NT2/D1 (cell line): ENCODE measurements around the gene GON4L.
"Not testable (repeated sequence)": the region's sequence is repeated elsewhere in the genome, so short reads cannot be mapped to it uniquely, and the experiment has no call there.

Experiments used
- DNase-seq: peaks from one replicate; pipeline ENCODE4 v3.0.0-alpha.2; 2011; ENCODE audit warnings: low read depth, low spot score
- H3K27me3 ChIP-seq: 2 replicates; pipeline ENCODE4 v1.6.0; 2011; ENCODE audit warnings: mild to moderate bottlenecking; ENCODE audit not compliant: insufficient read length, insufficient read depth
- H3K36me3 ChIP-seq: 2 replicates; pipeline ENCODE4 v1.6.1; 2011; ENCODE audit warnings: mild to moderate bottlenecking, low read length, mixed read lengths; ENCODE audit not compliant: insufficient read depth, insufficient read length
- H3K4me1 ChIP-seq: 2 replicates; pipeline ENCODE4 v1.5.1; 2011; ENCODE audit not compliant: insufficient read depth, insufficient read length
- H3K4me3 ChIP-seq: 2 replicates; pipeline ENCODE4 v1.5.1; 2011; ENCODE audit warnings: low read depth; ENCODE audit not compliant: insufficient read length
- H3K9ac ChIP-seq: 2 replicates; pipeline ENCODE4 v1.6.0; 2011; ENCODE audit warnings: low read depth; ENCODE audit not compliant: insufficient read length
- H3K9me3 ChIP-seq: 2 replicates; pipeline ENCODE4 v1.5.1; 2011; ENCODE audit warnings: mild to moderate bottlenecking, low read length; ENCODE audit not compliant: insufficient read depth
- SUZ12 ChIP-seq: IDR thresholded peaks from 2 replicates; pipeline ENCODE4 v1.6.1; 2011; ENCODE audit not compliant: insufficient read length, insufficient read depth; ENCODE audit errors: extremely low read depth
- YY1 ChIP-seq: IDR thresholded peaks from 2 replicates; pipeline ENCODE4 v1.6.1; 2011; ENCODE audit not compliant: insufficient read length, insufficient read depth
- ZNF274 ChIP-seq: IDR thresholded peaks from 2 replicates; pipeline ENCODE4 v1.6.1; 2011; ENCODE audit warnings: mild to moderate bottlenecking, low read depth, low read length

Gene GON4L

GRCh38 chr1:155809088-155809487 is 47.9 kb downstream of the GON4L start:
- Histone ChIP-seq H3K4me3 (no peak overlapping the region), H3K27me3 (no peaks in the 10 kb centered on the region), H3K36me3 (peaks cover 73% of the 10 kb centered on the region), H3K4me1 (no peaks in the 10 kb centered on the region), H3K9me3 (no peaks in the 10 kb centered on the region), H3K9ac (no peak overlapping the region)
- no peak for TF ChIP-seq SUZ12
- no peak for TF ChIP-seq YY1
- TF ChIP-seq ZNF274, result no peak
- DNase-seq, result no peak

DNA sequence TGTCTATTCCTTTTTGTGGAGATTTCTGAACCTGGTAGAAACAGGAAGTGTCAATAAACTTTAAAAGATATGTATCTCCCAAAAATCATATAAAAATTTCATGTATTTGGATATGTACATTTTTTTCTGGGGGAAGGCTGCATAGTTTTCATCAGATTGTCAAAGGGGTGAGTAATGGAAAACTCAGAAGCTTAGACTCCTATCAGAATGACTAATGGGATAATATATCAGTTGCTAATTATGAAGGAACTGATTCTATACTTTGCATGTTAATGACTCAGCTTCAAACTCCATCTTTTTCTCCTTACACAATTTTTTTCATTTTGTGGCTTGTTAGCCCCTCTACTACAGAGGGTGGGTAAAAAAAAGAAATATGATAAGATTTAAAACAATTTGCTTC is 55.9 kb downstream of the GON4L start:
- Histone ChIP-seq H3K4me1 (no peaks in the 10 kb centered on the region), H3K4me3 (no peak overlapping the region), H3K36me3 (peaks cover 69% of the 10 kb centered on the region), H3K9me3 (no peaks in the 10 kb centered on the region), H3K9ac (no peak overlapping the region), H3K27me3 (no peaks in the 10 kb centered on the region)
- TF ChIP-seq ZNF274 (no peak), SUZ12 (no peak), YY1 (no peak)
- DNase-seq, result no peak

DNA sequence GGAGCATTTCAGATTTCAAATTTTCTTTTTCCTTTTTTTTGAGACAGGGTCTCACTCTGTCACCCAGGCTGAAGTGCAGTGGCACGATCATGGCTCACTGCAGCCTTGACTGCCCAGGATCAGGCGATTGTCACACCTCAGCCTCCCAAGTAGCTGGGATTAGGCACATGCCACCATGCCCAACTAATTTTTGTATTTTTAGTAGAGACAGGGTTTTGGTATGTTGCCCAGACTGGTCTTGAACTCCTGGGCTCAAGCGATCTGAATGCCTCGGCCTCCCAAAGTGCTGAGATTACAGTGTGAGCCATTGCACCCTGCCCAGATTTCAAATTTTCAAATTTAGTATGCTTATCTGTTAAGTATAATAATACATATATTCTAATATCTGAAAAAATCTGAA is 61.4 kb downstream of the GON4L start:
- H3K36me3 ChIP-seq, result peaks cover 60% of the 10 kb centered on the region
- not testable (repeated sequence) for H3K27me3 ChIP-seq, H3K4me1 ChIP-seq, H3K9me3 ChIP-seq, H3K4me3 ChIP-seq, DNase-seq, H3K9ac ChIP-seq

DNA sequence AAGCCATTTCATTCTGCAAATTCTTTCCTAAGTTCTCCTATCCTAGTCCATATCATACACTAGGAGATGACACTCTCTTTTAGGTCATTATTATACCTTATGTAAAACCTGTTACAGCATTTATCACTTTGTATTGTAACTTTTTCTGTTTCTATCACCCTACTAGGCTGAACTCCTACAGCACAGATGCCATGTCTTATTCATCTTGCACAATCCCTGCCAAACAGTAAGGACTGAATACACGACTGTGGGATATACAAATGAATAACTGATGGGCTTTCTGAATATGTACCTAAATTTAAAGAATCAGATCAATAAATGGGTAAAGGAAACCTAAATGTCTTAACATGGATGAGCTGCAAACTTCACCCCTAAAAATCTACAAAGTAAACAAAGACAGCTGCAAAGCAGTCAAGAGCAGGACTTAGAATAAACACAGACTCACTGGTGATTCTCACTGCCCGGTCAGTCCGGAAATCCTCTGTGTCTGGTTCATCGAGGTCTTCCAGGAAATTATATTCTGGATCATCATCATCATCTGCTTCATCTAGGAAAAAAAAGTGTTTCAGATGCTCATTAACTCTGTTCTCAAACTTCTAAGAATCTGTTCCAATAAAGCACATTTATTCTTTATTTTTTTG is 62.3 kb downstream of the GON4L start:
- TF ChIP-seq SUZ12, result no peak
- Histone ChIP-seq H3K27me3 (no peaks in the 10 kb centered on the region), H3K9ac (no peak overlapping the region), H3K36me3 (peaks cover 62% of the 10 kb centered on the region), H3K4me3 (no peak overlapping the region), H3K9me3 (no peaks in the 10 kb centered on the region), H3K4me1 (no peaks in the 10 kb centered on the region)
- no peak for DNase-seq

DNA sequence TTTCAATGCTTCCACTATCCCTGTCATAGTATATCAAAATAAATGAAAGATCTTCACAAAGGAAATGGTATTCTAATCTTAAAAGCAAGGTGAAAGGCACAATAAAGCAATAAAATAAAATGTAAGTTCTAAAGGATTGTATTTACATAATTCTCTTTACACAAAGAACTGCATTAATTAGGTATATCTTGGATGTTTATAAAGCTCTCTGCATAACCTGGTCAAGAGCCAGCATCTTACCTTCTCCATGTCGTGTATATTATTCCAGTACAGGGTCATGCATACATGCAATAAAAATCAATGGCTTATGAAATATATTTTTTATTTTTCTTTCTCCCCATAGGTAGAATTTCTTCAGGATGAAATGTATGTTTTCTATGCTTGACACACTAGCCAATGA is 63.8 kb downstream of the GON4L start:
- no peak for DNase-seq
- H3K36me3 ChIP-seq, result peaks cover 58% of the 10 kb centered on the region
- H3K4me3 ChIP-seq, result no peak overlapping the region
- TF ChIP-seq YY1, result no peak
- no peaks in the 10 kb centered on the region for H3K4me1 ChIP-seq
- no peaks in the 10 kb centered on the region for H3K27me3 ChIP-seq
- no peaks in the 10 kb centered on the region for H3K9me3 ChIP-seq
- no peak overlapping the region for H3K9ac ChIP-seq

DNA sequence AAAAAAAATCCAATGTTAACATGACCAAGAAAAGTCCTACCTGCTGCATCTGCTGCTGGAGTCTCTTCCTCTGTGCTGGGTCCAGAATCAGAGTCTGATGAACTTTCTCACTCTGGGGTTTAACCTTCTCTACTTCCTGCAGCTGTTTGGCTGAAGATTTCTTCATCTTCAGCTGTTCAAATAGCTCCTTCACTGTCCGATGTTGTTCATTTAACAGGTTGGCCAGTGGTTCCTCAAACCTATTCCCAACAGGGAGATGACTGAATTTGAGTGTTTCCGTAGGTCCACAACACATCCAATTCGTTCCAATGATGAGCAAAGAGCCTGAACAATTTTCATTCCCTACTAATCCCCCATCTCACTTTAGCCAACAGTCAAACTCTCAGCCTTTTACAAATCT is 79.4 kb downstream of the GON4L start:
- H3K4me1 ChIP-seq, result no peaks in the 10 kb centered on the region
- no peaks in the 10 kb centered on the region for H3K27me3 ChIP-seq
- no peak for DNase-seq
- H3K36me3 ChIP-seq, result peaks cover 60% of the 10 kb centered on the region
- no peak overlapping the region for H3K4me3 ChIP-seq
- no peak overlapping the region for H3K9ac ChIP-seq
- no peaks in the 10 kb centered on the region for H3K9me3 ChIP-seq
- TF ChIP-seq YY1 (no peak), ZNF274 (no peak), SUZ12 (no peak)

- Histone ChIP-seq H3K27me3 (no peaks in the 10 kb centered on the region), H3K4me3 (no peak overlapping the region), H3K9me3 (no peaks in the 10 kb centered on the region), H3K4me1 (no peaks in the 10 kb centered on the region), H3K9ac (no peak overlapping the region), H3K36me3 (peaks cover 65% of the 10 kb centered on the region)
- TF ChIP-seq YY1 (no peak), SUZ12 (no peak), ZNF274 (no peak)
- no peak for DNase-seq
Observed at GRCh38 chr1:155776414-155776813, 80.6 kb downstream of the GON4L start.

- no peak overlapping the region for H3K4me3 ChIP-seq
- H3K9ac ChIP-seq, result no peak overlapping the region
- peaks cover 87% of the 10 kb centered on the region for H3K36me3 ChIP-seq
- H3K4me1 ChIP-seq, result peaks cover 3% of the 10 kb centered on the region
- H3K27me3 ChIP-seq, result no peaks in the 10 kb centered on the region
- H3K9me3 ChIP-seq, result no peaks in the 10 kb centered on the region
- TF ChIP-seq YY1, result no peak
- TF ChIP-seq ZNF274, result no peak
- no peak for TF ChIP-seq SUZ12
- no peak for DNase-seq
Observed at GRCh38 chr1:155773221-155773620, 83.8 kb downstream of the GON4L start.
